ACHN (cell line): ENCODE measurements around the gene PAPPA.
A peak's percentile ranks its signal among the peaks of the same experiment; 100 is the strongest.

Experiments
- DNase-seq: peaks from one replicate; pipeline ENCODE4 v3.0.0-alpha.2; 2015
- in situ Hi-C: cut with HindIII; loops from 2 replicates; pipeline ENCODE4 v1.10.0; 2017; ENCODE audit warnings: low sequenced_read_pairs, low pct_ligation_motif_present, low pct_unique_long_range_greater_than_20kb

The PAPPA gene

GRCh38 chr9:116151199-116151598 is 2.4 kb upstream of the PAPPA start:
- DNase-seq = no peak
- in situ Hi-C loops = no loop called here

DNA sequence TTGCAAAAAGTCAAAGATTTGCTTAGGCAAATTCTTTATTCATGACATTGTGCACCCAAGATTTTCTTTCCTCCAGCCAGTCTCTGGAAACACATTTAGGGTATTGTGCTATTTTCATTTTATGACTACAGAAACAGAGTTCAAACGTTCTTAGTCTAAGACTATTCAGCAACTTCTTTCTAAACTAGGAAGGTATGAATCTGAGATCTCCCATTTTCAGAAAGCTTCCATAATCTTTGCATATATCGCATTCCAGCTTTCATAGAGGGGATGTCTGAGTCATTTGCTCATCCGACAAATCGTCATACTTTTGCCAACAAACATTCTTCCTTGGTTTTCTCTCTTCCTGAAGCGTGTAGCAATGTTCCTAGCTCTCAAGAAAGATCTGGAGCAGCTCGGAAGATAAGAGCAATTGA is 1.6 kb upstream of the PAPPA start:
- in situ Hi-C loops = no loop called here
- DNase-seq = peak; percentile 46

GRCh38 chr9:116152390-116152789 is 1.2 kb upstream of the PAPPA start:
- peak; percentile 71 for DNase-seq

GRCh38 chr9:116152941-116153764 is 438 bp upstream of the PAPPA start:
- in situ Hi-C loops = no loop called here
- peak; percentile 33 for DNase-seq

More at GRCh38 chr9:116152390-116152789, 1.2 kb upstream of the PAPPA start:
- in situ Hi-C loops = no loop called here

DNA sequence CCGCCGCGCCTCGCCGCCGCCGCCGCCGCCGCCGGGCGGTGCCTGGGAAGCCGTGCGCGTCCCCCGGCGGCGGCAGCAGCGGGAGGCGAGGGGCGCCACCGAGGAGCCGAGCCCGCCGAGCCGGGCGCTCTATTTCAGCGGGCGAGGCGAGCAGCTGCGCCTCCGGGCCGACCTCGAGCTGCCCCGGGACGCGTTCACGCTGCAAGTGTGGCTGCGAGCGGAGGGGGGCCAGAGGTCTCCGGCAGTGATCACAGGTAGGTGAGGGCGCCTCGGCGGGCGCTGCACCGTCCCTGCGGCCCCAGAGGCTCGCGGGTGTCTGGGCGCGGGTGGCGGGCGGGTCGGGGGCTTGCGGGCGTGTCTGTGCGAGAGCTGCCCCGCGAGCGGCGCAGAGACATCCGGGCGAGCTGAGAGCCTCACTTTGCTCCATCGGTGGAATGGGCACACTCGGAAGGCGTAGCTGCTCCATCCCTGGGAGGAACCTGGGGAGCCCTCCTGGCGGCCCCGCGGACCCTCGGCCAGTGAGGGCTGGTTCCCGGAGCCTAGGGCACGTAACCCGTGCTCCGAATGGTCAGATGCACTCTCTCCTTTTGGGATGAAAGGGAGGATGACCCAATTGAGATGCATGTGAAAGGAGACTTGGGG is 864 bp downstream of the PAPPA start:
- in situ Hi-C loops = no loop called here
- no peak for DNase-seq

GRCh38 chr9:116154976-116155697 is 1.5 kb downstream of the PAPPA start:
- in situ Hi-C loops = no loop called here
- no peak for DNase-seq

- DNase-seq = peak; percentile 36
- in situ Hi-C loops = no loop called here
Measured at GRCh38 chr9:116155698-116156039, 2.1 kb downstream of the PAPPA start.

DNA sequence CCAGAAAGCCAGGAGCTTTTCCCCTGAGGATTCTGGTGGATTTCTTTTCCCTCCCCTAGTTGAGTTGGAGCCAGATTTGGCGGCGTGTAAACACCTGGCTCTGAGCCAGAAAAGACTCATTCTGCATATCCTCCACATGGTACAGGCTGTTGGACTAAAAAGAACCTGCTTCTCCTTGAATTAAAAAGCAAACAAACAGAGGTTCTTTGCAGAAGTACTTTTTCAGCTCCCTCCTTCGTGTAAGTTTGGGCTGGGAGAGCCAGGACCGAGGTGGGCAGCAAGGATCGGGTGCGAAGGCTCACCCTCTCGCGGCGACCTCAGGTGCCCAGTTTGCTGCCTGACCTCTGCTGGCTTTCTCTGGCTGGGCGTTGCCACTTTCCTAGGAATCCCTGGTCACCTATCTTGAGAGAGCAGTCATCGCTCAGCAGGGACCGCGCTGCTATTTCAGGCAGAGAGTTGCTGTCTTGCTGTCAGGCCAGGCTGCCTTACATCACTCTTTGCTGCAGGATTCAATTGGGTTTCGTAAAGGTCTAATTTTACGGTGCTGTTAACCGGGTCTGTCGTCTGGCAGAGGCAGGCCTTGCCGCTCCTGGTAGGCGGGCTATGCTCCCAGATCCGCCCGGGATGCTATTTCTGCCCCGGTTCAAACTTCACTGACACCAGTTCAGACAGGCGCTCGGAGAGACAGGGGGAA is 3.2 kb downstream of the PAPPA start:
- in situ Hi-C loops = no loop called here
- peak; percentile 47 for DNase-seq

GRCh38 chr9:116157436-116158138 is 4.0 kb downstream of the PAPPA start:
- DNase-seq = no peak
- in situ Hi-C loops = no loop called here

DNA sequence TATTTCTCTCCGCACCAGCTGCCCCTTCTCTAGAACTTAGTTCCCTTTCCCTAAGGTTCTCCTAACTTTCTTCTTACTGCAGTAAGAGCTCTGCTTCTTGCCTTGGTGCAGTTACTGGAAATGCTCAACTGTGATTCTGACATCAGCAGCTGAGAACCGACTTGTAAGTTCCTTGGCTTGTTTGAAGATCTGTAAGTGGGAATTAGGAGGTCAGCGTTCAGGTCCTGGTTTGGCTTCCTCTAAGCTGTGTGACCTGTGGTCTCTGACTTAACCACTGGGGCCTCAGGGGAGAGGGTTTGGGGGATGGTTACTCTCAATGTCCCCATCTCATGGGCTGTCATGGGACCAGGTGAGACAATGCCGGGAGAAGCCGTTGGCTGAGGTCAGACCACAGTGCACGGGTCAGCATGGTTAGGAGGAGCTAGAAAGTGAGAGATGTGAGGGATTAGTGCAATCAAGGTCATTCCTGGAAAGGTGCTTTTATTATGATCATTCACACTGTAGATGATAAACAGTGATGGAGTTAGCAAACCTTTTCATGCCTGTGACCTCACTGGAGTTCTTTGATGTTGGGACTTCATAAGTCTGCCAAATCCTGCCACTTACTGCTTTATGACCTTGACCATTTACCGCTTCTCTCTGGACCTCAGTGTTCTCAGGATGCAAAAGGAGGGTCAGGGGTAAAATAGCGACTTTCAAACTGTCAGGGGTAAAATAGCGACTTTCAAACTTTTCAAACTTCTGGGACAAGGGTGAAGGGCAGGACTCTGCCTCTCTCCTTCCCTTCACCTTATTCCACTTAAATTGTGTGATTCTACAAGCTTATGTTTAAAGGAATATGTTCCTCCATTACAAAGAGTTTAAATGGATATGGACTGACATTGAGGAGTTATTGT is 7.3 kb downstream of the PAPPA start:
- no peak for DNase-seq
- in situ Hi-C loops = no loop called here

GRCh38 chr9:116162241-116162781 is 8.7 kb downstream of the PAPPA start:
- DNase-seq = no peak
- in situ Hi-C loops = no loop called here

DNA sequence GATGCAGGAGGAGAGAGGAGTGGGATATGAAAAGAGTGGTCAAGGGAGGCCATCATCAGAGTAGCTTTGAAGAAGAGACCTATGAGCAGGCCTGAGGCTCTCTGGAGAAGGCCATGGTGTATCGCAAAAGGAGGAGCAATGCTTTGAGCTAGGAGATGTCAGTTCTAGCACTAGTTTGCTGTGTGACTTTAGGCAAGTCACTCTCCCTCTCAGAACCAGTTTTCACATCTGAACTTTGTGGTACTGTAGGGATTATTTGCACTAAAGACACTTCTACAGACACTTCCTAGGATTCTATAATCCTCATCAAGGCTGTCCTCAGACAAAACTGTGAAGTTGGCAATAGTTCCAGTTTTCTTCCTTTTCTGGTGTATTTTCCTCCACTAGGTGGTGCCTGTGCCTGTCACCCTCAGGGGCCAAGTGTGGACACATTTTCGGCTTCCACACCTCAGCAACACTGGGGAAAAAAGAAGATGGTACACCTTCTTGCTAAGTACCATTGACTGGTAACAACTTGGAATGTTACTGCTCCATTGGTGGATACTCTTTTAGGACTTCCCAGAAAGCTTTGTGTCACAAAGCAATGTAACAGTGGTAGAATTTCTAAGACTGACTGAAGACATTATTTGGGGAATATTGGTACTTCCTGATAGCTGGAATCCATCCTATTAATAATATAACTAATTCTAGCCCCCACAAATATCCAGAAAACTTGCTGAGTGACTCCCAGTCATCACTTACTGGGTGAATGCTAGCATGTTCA is 9.9 kb downstream of the PAPPA start:
- DNase-seq = no peak
- in situ Hi-C loops = no loop called here

- in situ Hi-C loops = no loop called here
Measured at GRCh38 chr9:116165912-116166311, 12.3 kb downstream of the PAPPA start.

GRCh38 chr9:116166713-116167112 is 13.1 kb downstream of the PAPPA start:
- in situ Hi-C loops = no loop called here
- no peak for DNase-seq

More at GRCh38 chr9:116165912-116166311, 12.3 kb downstream of the PAPPA start:
- DNase-seq = no peak

DNA sequence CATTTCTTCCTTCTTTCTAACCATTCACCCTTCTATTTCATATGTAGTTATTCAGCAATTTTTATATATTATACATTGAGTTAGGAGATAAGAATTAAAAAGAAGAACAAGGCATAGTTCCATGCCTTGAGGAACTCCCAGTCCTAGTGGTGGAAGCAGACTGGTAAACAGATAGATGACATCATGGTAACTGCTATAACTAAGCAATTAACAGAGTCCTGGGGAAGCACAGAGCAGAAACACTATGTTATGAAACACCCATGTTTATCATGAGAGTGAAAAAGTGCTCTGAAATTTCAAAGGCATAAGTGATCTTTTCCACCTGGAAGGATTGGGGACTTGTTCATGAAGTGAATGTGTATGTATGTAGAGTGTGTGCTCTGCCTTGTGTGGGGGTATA is 14.6 kb downstream of the PAPPA start:
- in situ Hi-C loops = no loop called here
- no peak for DNase-seq

- in situ Hi-C loops = no loop called here
- DNase-seq = no peak
Measured at GRCh38 chr9:116172216-116172615, 18.6 kb downstream of the PAPPA start.

DNA sequence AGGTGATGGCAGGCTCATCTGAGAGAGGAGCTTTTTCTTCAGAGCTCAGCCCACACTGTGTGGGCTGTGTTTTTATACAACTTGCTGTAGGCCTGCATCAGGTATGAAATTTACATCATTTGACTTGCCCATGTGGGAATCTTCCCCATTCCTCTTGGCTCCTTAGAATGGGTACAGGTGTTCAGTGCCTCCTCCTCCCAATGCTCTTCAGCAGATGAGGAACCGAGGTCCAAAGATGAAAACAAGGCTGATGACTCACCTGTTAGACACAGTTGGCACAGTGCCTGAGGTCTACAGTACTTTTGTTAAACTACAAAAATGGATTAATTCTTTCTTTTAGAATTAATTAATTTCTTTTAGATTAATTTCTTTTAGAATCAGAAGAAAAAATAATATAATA is 20.8 kb downstream of the PAPPA start:
- in situ Hi-C loops = no loop called here

More for the DNA sequence above, 20.8 kb downstream of the PAPPA start:
- no peak for DNase-seq
